HG03520 (cell line): ENCODE data around the gene ACTN3.
A peak's percentile ranks its signal among the peaks of the same experiment; 100 is the strongest.
"Not testable (repeated sequence)": the region's sequence is repeated elsewhere in the genome, so short reads cannot be mapped to it uniquely, and the experiment has no call there.

Source experiments
- ATAC-seq: cut with Tn5 transposase; IDR thresholded peaks from one replicate; pipeline ENCODE4 v1.9.1; 2021; ENCODE audit warnings: mild to moderate bottlenecking, moderate library complexity; ENCODE audit not compliant: unreplicated experiment

The ACTN3 gene

GRCh38 chr11:66546368-66546965 lies at the start of gene ACTN3:
TSS of gene ACTN3 (plus strand) at chr11:66546903. CDS start at chr11:66546938, 35 bp downstream.
- no peak for ATAC-seq

- ATAC-seq: no peak
Measured at GRCh38 chr11:66497206-66497605, 49.5 kb upstream of the ACTN3 start.

GRCh38 chr11:66498506-66498905 lies 48.2 kb upstream of the ACTN3 start:
- ATAC-seq: no peak

GRCh38 chr11:66505276-66505816 lies 41.4 kb upstream of the ACTN3 start:
- no peak for ATAC-seq

- no peak for ATAC-seq
Measured at GRCh38 chr11:66509131-66509561, 37.6 kb upstream of the ACTN3 start.

GRCh38 chr11:66510271-66510989 lies 36.3 kb upstream of the ACTN3 start, which contains the start of gene BBS1:
TSS of gene BBS1 (plus strand) at chr11:66510635. CDS start at chr11:66510660, 25 bp downstream.
- peak; percentile 67 for ATAC-seq

GRCh38 chr11:66510990-66511339 lies 35.7 kb upstream of the ACTN3 start:
- ATAC-seq: no peak

GRCh38 chr11:66523611-66524010 lies 23.1 kb upstream of the ACTN3 start:
- ATAC-seq: no peak

- ATAC-seq: no peak
Measured at GRCh38 chr11:66524304-66525040, 22.2 kb upstream of the ACTN3 start.

- no peak for ATAC-seq
Measured at GRCh38 chr11:66529069-66529468, 17.6 kb upstream of the ACTN3 start.

- no peak for ATAC-seq
Measured at GRCh38 chr11:66529655-66530054, 17.0 kb upstream of the ACTN3 start.

GRCh38 chr11:66530927-66531709 lies 15.6 kb upstream of the ACTN3 start:
- no peak for ATAC-seq

GRCh38 chr11:66531841-66532240 lies 14.9 kb upstream of the ACTN3 start:
- no peak for ATAC-seq

GRCh38 chr11:66532784-66533183 lies 13.9 kb upstream of the ACTN3 start:
- no peak for ATAC-seq

GRCh38 chr11:66539170-66539869 lies 7.4 kb upstream of the ACTN3 start:
- no peak for ATAC-seq

GRCh38 chr11:66539870-66540213 lies 6.9 kb upstream of the ACTN3 start:
- ATAC-seq: no peak

GRCh38 chr11:66540598-66540997 lies 6.1 kb upstream of the ACTN3 start:
- not testable (repeated sequence) for ATAC-seq

- no peak for ATAC-seq
Measured at GRCh38 chr11:66541892-66542291, 4.8 kb upstream of the ACTN3 start.

- no peak for ATAC-seq
Measured at GRCh38 chr11:66542362-66542761, 4.3 kb upstream of the ACTN3 start.
